SK-N-SH treated with all-trans-retinoic acid at 6 μM for 48 hours (cell line): ENCODE data around the gene THBS3.

Experiments used
- ARNTL ChIP-seq: fragments of 450-650 bp; formaldehyde crosslinking; IDR thresholded peaks from 2 replicates; pipeline ENCODE4 v1.5.0; 2020; ENCODE audit warnings: low read depth, mild to moderate bottlenecking, moderate library complexity, borderline replicate concordance
- CREB5 ChIP-seq: fragments of 250-450 bp; sonication (Bioruptor Pico); IDR thresholded peaks from 2 replicates; pipeline ENCODE4 v1.5.1; 2020; ENCODE audit warnings: low read depth, mild to moderate bottlenecking, moderate library complexity
- ESRRG ChIP-seq: fragments of 250-450 bp; sonication (Bioruptor Pico); IDR thresholded peaks from 2 replicates; pipeline ENCODE4 v1.6.1; 2021; ENCODE audit warnings: mild to moderate bottlenecking
- OSR1 ChIP-seq: fragments of 250-450 bp; sonication (Bioruptor Pico); IDR thresholded peaks from 2 replicates; pipeline ENCODE4 v1.8.0; 2022; ENCODE audit warnings: moderate library complexity, mild to moderate bottlenecking, inconsistent platforms
- PATZ1 ChIP-seq: fragments of 250-450 bp; sonication (Bioruptor Pico); IDR thresholded peaks from 2 replicates; pipeline ENCODE4 v1.8.0; 2020; ENCODE audit warnings: mild to moderate bottlenecking, moderate library complexity, borderline replicate concordance
- PPARA ChIP-seq: fragments of 250-450 bp; sonication (Bioruptor Pico); IDR thresholded peaks from 2 replicates; pipeline ENCODE4 v1.5.0; 2020; ENCODE audit warnings: mild to moderate bottlenecking, borderline replicate concordance
- RARB ChIP-seq: fragments of 250-450 bp; sonication (Bioruptor Pico); IDR thresholded peaks from 2 replicates; pipeline ENCODE4 v1.8.0; 2021; ENCODE audit warnings: mild to moderate bottlenecking, moderate library complexity
- SNAI2 ChIP-seq: fragments of 250-450 bp; sonication (Bioruptor Pico); IDR thresholded peaks from 2 replicates; pipeline ENCODE4 v1.5.0; 2020; ENCODE audit warnings: mild to moderate bottlenecking, moderate library complexity
- TOX ChIP-seq: fragments of 250-450 bp; sonication (Bioruptor Pico); IDR thresholded peaks from 2 replicates; pipeline ENCODE4 v1.8.0; 2021; ENCODE audit warnings: mild to moderate bottlenecking, moderate library complexity, borderline replicate concordance
- ZC3H10 ChIP-seq: fragments of 250-450 bp; sonication (Bioruptor Pico); IDR thresholded peaks from 2 replicates; pipeline ENCODE4 v1.5.1; 2021; ENCODE audit warnings: mild to moderate bottlenecking, moderate library complexity
- ZFP3 ChIP-seq: fragments of 250-450 bp; sonication (Bioruptor Pico); IDR thresholded peaks from 2 replicates; pipeline ENCODE4 v1.5.0; 2020; ENCODE audit warnings: mild to moderate bottlenecking, moderate library complexity
- ZNF70 ChIP-seq: fragments of 450-650 bp; formaldehyde crosslinking; IDR thresholded peaks from 2 replicates; pipeline ENCODE4 v1.5.0; 2020; ENCODE audit warnings: mild to moderate bottlenecking, moderate library complexity
- ZNF8 ChIP-seq: fragments of 450-650 bp; formaldehyde crosslinking; IDR thresholded peaks from 2 replicates; pipeline ENCODE4 v1.5.0; 2020; ENCODE audit warnings: mild to moderate bottlenecking, moderate library complexity

GRCh38 chr1:155179112-155180031, 28.3 kb downstream of the THBS3 start:
- TF ChIP-seq SNAI2 (CRISPR knock-in tag): no peak
- TF ChIP-seq OSR1 (CRISPR knock-in tag): no peak
- no peak for TF ChIP-seq ESRRG
- TF ChIP-seq CREB5 (CRISPR knock-in tag): no peak
- TF ChIP-seq ZNF70 (CRISPR knock-in tag): no peak
- no peak for TF ChIP-seq PATZ1 (CRISPR knock-in tag)
- no peak for TF ChIP-seq PPARA
- TF ChIP-seq ZC3H10 (CRISPR knock-in tag): no peak
- TF ChIP-seq RARB (CRISPR knock-in tag): no peak
- no peak for TF ChIP-seq ZNF8 (CRISPR knock-in tag)
- TF ChIP-seq TOX (CRISPR knock-in tag): no peak
- TF ChIP-seq ZFP3 (CRISPR knock-in tag): no peak
- no peak for TF ChIP-seq ARNTL (CRISPR knock-in tag)
